CD4-positive, alpha-beta T cell treated with Interleukin-6 for 4 hours (primary cell): Measurements from ENCODE around the gene RAPGEF5.

Source experiments
- DNase-seq: peaks from one replicate; pipeline ENCODE4 v3.0.0-alpha.2; 2020; ENCODE audit warnings: mixed read lengths

The RAPGEF5 gene

DNA sequence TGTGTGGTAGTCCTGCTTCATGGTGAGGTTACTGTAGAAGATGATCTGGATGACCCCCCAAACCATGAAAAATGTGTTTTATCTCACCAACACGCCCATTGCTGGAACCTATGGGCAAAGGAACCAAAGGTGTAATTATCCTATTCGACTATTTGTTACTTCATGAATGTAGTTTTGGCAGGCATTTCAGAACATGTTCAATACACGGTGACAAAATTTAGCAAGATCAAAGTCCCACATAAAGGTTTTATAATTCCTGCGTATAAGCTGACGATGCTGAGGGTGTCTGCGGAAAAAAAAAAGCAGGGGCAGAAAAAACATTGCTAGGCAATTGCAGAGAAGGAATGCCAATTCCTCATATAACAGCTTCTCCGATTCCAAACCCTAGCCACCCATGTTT lies 13.3 kb downstream of the RAPGEF5 start:
- no peak for DNase-seq

- no peak for DNase-seq
Measured at GRCh38 chr7:22343071-22343470, 13.9 kb downstream of the RAPGEF5 start.

GRCh38 chr7:22339725-22340390 lies 17.1 kb downstream of the RAPGEF5 start:
- no peak for DNase-seq

GRCh38 chr7:22338877-22339276 lies 18.1 kb downstream of the RAPGEF5 start:
- no peak for DNase-seq

- DNase-seq = no peak
Measured at GRCh38 chr7:22338411-22338810, 18.5 kb downstream of the RAPGEF5 start.

- DNase-seq = no peak
Measured at GRCh38 chr7:22333680-22334141, 23.2 kb downstream of the RAPGEF5 start.

DNA sequence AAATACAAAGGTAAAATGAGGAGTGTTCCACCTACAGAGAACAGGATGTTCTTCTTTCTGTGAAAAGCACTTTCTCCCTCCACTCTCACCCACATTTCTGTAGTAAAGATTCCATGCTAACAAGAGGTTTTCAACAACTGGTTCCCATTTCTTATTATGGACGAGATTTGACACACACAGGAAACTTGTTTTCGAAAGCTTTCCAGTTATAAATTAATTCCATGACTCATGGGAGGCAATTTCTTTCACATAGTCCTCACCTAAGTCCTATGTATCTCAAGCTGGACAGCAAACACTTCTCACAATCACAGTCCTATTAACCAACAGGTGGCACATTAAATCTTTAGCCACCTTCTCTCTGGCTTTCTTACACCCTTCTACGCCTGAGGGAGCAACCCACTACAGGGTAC lies 24.5 kb downstream of the RAPGEF5 start:
- DNase-seq = no peak

DNA sequence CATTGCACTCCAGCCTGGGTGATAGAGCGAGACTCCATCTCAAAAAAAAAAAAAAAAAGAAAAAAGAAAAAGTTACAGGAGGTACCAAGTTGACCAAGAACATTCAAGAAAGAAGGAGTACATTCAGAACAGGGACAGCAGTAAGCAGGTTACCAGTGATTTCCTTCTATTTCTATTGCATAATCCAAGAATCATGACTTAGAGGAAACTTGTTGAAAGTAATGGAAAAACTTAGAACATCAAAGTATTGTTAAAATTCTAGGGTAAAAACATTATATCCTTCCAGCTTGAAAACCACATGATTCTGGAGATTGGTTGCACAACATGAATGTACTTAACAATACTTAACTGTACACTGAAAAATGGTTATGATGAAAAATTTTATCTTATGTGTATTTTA lies 25.2 kb downstream of the RAPGEF5 start:
- no peak for DNase-seq

GRCh38 chr7:22330903-22331302 lies 26.1 kb downstream of the RAPGEF5 start:
- no peak for DNase-seq

DNA sequence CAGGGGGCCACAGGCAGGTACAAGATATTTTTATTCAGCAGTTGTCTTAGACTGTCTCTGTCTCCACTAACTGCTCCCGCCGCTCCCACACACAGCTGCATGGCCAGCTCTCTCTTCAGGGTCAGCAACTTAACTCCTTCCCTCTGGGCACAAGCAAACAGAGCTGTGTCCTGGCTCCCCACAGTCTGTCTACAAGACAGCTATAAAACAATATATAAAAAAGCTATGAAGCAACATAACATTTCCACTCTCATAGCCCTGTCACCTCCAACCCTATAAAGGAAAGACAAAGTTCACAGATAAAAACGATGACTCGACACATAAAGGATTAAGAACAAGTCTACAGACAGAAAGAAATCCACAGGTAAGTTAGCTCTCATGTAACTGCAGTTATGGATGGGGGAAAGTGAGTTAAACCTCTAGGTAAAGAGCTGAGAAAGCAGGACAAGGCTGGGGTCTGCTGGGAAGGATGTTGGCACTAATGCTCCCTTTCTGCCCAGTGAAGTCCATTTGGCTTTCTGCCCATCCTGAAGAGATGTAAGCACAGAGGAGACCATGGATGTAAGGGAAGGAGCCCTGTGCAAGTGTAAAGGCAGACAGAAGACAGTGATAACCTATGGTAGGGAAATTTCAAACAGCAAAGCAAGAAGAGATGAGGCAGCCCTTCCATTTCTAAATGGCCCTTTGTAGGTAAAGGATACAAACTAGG lies 27.0 kb downstream of the RAPGEF5 start:
- DNase-seq = no peak

DNA sequence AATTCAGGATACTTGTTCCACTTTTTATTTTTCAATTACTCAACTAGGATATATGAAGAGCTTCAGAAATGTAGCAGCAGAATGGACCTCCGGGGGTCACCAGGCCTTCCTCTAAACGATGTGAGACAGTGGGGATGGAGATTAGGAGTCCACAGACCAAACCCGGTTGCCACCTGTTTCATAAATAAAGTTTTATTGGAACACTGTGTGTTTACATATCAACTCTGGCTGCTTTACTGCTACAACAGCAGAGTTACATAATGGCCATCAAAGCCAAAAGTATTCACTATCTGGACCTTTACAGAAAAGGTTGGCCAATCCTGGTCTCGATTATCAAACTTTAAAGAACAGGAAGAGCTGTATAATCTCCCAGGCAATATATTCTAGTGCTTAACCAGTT lies 30.8 kb downstream of the RAPGEF5 start:
- no peak for DNase-seq

DNA sequence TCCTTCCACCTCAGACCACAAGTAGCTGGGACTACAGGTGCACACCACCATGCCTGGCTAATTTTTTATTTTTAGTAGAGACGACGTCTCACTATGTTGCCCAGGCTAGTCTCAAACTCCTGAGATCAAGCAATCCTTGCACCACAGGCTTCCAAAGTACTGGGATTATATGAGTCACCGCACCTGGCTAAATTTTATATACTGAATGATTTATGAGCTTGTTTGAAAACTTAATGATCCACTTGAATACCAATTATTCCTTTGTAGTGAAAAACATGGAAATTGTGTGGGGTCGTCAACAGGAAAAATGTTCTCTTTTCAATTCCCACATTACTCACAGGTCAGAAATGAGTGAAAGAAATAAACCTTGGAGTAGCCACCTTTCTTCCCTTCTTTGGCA lies 31.3 kb downstream of the RAPGEF5 start:
- no peak for DNase-seq

GRCh38 chr7:22323714-22324113 lies 33.2 kb downstream of the RAPGEF5 start:
- DNase-seq = no peak

DNA sequence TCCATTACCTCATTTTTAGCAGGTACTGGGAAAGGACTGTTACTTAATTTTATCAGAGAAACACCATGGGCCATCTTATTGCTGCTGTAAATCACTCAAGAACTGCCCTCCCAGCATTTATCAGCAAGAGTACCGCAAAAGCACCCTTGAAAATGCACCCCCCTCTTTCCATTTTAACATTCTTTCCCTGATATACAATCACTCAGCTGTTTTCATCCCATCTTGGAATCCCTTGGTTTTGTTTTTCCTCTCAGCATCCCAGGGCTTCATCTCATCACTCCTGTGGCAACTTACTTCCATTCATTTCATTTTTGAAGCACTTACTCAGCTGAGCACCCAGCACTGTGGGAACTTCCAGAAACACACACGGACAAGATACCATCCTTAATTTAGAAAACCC lies 36.5 kb downstream of the RAPGEF5 start:
- no peak for DNase-seq

- DNase-seq = no peak
Measured at GRCh38 chr7:22319424-22320403, 37.2 kb downstream of the RAPGEF5 start.

GRCh38 chr7:22318376-22318775 lies 38.6 kb downstream of the RAPGEF5 start:
- DNase-seq = no peak

DNA sequence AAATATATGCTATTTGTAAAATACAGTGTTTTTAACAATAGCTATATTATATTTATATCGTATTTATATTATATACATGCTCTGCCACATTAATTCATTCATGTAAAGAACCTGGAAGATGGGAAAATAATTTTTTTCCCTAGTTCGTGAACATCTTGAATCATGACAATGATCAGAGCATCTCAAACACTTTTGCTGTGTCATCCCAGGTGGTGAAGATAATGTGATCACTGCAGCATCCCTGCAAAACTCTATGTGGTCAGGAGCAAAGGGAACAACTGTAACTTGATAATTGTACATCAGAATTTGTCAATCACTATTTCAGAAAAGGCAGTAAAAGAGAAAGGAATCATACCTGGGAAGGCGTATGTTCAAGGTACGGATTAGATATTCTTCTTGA lies 39.3 kb downstream of the RAPGEF5 start:
- no peak for DNase-seq

GRCh38 chr7:22316914-22317313 lies 40.0 kb downstream of the RAPGEF5 start:
- DNase-seq = no peak

DNA sequence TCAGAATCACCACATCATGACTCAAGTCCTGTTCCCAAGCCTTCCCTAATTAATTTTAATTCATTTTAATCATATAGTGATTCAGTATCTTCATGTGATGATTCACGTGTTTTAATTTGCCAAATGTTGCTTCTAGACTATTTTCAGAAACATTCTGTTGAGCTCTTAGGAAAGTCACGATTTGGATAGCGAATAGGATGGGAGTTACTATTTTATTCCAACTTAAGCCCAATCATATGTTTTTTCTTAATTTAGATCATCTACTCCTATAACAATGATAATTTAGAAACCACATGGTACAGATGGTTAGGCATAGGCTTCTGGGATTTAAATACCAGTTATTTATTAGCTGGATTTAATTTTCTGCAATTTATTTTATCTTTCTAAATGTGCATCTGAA lies 49.1 kb downstream of the RAPGEF5 start:
- DNase-seq = no peak

- no peak for DNase-seq
Measured at GRCh38 chr7:22305706-22306105, 51.2 kb downstream of the RAPGEF5 start.

DNA sequence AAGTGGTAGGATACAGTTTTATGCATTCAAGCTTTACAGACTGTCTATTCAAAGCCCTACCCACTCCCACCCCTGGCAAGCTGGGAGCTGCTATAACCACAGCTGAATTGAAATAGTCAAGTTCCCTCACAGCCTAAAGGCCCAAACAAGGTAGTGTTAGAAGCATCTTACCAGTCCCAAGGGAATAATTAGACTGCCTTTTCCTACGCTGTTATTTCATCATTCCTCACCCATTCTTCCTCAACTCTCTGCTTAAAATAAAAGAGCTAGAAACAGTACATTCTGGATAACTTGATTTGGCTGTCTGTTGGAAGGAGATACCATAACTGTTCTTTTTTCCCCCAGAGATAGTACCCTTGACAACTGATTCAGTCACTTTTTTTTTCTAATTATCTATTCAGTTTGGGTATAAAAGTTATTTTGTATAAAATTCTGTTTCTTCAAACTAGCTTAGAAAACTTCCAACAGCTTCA lies 54.0 kb downstream of the RAPGEF5 start:
- no peak for DNase-seq

DNA sequence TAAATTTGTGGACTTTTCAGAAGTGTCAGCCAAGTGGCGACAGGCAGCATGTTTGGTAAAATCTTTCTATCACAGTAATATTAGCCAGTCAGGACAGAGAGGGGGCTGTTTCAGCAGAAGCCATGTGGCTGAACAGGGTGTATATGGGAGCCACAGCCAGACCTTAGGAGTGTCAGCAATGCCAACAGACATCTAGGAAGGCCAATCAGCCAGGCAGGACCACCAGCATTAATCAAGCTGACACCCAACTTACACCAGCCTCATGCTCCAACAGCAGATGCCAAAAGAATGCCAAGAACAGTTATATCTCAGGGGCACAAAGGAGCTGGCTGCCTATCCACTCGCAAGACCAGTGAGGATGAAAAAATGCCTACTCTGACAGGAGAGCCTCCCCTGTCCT lies 54.8 kb downstream of the RAPGEF5 start:
- no peak for DNase-seq

DNA sequence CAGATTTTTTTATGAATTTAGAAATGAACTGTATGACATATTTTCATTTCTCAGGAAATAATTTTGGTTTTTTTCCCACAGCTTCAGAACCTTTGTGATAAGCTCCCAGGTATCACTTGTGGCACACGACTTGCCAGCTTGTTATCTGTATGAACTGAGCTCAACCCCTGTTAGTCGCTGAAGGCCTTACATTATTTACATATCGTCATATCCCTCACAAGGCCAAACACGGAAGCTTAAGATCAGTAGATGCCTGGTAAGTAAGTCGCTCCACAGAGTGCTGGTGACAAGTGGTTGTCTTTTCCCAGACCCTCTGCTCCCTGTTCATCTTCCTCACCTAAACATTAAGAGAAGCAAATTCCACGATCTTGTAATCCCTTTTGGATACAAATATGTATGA lies 55.2 kb downstream of the RAPGEF5 start:
- no peak for DNase-seq
